Measurements from ENCODE around the gene KRTAP5-11.
"Not testable (repeated sequence)": the region's sequence is repeated elsewhere in the genome, so short reads cannot be mapped to it uniquely, and the experiment has no call there.

The KRTAP5-11 gene, protein sequence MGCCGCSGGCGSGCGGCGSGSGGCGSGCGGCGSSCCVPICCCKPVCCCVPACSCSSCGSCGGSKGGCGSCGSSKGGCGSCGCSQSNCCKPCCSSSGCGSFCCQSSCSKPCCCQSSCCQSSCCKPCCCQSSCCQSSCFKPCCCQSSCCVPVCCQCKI

DNA sequence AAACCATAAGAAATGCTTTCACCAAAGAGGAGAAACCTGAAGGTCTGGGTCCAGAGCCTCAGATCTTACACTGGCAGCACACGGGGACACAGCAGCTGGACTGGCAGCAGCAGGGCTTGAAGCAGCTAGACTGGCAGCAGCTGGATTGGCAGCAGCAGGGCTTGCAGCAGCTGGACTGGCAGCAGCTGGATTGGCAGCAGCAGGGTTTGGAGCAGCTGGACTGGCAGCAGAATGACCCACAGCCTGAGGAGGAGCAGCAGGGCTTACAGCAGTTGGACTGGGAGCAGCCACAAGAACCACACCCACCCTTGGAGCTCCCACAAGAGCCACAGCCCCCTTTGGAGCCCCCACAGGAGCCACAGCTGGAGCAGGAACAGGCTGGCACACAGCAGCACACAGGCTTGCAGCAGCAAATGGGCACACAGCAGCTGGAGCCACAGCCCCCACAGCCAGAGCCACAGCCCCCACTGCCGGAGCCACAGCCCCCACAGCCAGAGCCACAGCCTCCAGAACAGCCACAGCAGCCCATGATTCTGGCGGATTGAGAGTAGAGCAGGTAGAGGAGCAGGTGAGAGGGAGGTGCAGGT lies at the start of gene KRTAP5-11:
KRTAP5-11 (minus strand) TSS at position 567 of the 587 bp plus-strand sequence; CDS start at position 529, 38 bp downstream.
- no peak for DNase-seq

DNA sequence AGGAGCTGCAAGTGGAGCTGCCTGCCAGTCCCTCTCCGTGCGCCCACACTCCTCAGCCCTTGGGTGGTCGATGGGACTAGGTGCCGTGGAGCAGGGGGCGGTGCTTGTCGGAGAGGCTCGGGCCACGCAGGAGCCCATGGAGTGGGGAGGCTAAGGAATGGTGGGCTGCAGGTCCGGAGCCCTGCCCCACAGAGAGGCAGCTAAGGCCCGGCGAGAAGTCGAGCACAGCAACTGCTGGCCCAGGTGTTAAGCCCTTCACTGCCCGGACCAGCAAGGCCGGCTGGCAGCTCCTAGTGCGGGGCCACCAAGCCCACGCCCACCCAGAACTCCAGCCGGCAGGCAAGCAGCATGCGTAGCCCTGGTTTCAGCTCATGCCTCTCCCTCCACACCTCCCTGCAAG lies 48.9 kb upstream of the KRTAP5-11 start:
- not testable (repeated sequence) for DNase-seq

DNA sequence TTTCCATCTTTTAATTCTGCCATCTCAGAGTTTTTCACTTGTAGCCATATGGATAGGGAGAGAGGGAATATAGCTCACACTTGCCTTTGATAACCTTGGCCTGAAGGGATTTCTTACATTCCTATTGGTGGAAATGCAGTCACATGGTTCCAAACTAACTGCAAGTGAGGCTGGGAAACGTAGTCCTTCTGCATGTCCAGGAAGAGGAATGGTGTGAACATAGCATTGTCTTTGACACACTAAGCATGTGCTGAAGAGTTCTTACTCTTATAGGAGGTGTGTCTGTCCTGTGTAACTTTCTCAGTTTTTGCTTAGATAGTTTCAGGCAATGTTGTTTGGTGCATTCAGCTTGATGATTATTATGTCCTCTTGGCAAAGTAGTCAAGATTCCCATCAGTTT lies 47.4 kb upstream of the KRTAP5-11 start:
- not testable (repeated sequence) for DNase-seq

DNA sequence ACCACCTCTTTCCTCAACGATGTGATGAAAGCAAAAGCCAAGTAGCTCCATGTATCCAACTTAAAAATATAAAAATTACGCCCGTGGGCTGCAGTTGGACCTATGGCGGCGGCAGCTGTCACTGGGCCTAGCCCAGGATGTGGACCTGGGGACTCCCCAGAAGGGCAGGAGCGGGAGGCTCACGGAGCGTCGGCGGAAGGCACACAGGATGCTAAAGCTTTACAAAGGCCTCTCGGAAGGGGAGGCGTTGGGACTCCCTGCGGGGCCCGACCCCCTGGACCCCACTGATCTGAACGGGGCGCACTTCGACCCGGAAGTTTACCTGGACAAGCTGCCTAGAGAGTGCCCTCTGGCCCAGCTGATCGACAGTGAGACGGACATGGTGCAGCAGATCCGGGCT lies 46.3 kb upstream of the KRTAP5-11 start:
- DNase-seq, result not testable (repeated sequence)

DNA sequence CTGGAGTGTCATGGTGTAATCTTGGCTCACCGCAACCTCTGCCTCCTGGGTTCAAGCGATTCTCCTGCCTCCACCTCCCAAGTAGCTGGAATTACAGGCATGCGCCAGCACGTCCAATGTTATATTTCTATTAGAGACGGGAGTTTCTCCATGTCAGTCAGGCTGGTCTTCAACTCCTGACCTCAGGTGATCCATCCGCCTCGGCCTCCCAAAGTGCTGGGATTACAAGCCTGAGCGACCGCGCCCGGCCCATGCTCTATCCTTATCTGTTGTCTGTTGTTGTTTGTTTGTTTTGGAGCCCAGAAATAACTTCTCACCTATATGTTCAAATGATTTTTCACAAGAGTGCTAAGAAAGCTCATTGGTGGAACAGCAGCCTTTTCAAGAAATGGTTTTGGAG lies 40.6 kb upstream of the KRTAP5-11 start:
- DNase-seq, result not testable (repeated sequence)

DNA sequence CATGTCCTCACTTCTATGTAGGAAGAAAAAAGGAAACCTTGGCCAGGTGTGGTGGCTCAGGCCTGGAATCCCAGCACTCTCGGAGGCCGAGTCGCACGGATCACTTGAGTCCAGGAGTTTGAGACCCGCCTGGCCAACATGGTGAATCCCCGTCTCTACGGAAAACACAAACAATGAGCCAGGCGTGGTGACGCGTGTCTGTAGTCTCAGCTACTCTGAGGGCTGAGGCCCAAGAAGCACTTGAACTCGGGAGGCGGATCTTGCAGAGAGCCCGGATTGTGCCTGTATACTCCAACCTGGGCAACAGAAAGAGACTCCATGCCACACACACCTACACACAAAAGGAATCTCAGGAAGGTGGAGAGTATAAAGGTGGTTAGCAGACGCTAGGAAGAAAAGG lies 39.9 kb upstream of the KRTAP5-11 start:
- DNase-seq, result not testable (repeated sequence)

DNA sequence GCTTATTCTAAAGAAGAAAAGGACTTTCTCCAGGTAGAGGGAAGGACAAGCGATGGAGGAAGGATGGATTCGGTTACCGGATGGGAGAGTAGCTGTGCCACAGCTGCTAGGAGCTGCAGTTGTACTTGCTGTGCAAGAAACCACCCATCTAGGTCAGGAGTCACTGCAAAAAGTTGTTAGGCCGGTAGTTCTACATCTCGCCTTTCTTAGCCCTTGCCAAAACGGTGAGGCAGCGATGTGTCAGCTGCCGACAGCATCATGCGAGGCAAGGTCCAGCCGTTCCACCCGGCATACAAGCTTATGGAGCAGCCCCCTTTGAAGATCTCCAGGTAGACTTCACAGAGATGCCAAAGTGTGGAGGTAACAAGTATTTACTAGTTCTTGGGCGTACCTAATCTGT lies 32.3 kb upstream of the KRTAP5-11 start:
- not testable (repeated sequence) for DNase-seq

DNA sequence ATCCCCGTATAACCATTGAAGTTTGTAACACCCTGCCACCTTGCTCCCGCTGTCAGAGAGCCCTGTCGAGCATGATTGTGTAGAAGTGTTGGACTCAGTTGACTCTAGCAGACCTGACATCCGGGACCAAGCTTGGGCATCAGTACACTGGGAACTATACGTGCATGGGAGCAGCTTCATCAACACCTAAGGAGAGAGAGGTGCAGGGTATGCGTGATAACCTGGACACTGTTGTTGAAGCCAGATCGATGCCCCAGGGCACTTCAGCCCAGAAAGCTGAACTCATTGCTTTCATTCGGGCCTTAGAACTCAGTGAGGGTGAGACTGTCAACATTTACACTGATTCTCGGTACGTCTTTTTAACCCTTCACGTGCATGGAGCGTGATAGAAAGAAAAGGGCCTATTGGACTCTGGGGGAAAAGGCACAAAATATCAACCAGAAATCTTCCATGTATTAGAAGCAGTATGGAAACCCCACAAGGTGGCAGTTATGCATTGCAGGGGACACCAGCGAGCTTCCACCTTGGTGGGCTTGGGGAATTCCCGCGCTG lies 31.8 kb upstream of the KRTAP5-11 start:
- DNase-seq, result not testable (repeated sequence)

DNA sequence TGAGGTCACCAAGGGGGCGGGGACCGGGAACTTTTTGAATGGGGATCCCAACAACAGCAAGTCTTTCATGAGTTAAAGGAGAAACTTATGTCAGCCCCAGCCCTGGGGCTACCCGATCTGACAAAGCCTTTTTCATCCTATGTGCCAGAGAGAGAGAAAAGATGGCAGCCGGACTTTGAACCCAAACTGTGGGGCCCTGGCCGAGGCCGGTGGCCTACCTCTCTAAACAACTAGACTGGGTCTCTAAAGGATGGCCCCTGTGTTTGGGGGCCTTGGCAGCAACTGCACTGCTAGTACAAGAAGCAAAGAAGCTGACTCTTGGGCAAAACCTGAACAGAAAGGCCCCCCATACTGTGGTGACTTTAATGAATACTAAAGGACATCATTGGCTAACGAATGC lies 31.3 kb upstream of the KRTAP5-11 start:
- not testable (repeated sequence) for DNase-seq

DNA sequence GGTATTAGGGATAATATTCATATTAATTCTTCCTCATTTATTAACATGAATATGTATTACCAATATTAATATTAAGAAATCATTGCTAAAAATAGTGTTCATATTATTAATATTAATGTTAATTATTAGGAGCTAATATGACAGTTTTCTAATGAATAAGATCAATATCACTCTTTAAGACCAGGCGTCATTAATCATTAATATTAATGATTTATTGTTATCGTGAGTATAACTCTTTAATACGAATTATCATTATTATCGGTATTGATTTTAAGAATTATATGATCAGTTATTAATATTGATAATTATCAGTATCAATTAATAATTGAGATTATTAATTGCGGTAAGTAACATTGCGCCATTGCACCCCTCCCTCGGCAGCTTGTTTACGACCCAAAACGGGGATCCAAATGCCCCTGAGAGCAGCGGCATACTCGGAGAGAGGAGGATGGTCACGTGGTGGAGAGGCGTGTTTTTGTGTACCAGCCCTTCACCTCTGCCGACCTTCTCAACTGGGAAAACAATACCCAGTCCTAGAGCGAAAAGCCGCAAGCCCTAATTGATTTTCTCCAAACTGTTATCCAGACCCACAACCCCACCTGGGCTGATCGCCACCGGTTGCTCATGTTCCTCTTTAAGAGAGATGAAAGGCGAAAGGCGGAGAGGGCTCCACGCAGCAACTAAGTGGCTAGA lies 28.7 kb upstream of the KRTAP5-11 start:
- DNase-seq, result not testable (repeated sequence)

DNA sequence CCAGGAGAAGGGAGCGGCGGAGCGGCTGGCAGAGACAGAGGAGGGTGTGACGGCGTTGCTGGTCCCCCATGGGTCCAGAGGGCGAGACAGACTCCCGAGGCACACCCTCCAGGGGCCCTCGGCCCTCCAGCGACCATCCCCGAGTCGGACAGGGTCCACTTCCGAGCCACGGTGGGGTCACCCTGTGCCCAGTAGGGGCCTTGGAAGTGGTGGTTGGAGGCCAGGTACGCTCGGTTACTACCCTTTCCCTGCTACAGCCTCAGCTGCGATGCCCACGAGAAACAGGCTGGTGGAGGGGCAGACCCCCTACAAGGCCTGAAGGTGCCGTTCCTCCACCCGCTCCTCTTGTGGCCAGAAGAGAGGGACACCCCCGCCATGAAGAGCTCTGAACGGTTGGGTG lies 25.6 kb upstream of the KRTAP5-11 start:
- DNase-seq, result not testable (repeated sequence)

DNA sequence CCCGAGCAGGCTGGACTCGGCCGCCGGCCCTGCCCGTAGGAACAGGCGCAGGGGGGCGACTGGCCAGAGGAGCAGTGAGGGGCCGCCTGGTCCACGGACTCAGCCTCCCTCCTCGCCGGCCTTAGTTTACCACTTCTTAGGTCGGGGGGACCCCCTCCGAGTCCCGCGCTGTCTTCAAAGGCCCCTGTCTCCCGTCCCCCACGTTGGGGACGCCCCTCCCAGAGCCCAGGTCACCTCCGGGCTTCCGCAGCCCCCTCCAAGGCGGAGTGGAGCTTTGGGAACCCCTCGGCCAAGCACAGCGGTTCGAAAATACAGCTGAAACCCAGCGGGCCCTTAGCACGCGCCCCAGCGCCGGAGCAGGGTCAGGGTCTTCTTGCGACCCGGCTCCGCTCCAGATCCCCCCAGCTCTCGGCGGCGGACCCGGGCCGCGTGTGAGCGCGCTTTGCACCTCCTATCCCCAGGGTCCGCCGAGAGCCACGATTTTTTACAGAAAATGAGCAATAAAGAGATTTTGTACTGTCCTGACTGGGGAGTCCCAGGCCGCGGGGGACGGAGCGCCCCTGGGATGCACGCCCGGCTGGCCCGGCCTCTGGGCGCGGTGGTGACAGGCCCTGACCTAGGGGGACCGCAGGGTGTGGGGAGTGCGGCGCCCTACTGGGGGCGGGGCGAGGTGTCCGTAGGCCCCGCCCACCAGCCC lies 25.0 kb upstream of the KRTAP5-11 start:
- not testable (repeated sequence) for DNase-seq

DNA sequence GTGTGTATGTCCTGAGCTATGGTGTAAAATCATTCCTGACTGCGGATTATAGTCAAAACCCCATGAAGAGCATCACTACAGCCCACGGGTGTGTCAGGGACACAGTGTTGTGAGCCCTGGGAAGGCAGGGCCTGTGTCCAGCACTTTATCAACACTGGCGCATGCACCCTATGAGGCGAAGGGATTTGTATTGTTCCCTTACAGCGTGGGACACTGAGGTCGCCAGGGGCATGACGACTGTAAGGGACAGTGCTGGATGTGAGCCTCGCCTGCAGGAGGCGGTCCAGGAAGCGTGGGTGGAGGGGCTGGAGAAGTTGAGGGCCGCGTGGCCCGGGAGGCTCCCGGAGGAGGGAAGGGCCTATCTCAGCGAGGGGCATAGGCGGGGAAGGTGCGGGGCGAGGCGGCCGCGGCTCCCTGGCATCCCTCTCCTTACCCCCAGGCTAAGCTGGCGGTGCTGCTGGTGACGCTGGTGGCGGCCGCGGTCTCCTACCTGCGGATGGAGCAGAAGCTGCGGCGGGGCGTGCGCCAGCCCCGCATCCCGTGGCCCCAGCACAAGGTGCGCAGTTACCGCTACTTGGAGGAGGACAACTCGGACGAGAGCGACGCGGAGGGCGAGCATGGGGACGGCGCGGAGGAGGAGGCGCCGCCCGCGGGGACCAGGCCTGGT lies 24.3 kb upstream of the KRTAP5-11 start:
- DNase-seq, result not testable (repeated sequence)

DNA sequence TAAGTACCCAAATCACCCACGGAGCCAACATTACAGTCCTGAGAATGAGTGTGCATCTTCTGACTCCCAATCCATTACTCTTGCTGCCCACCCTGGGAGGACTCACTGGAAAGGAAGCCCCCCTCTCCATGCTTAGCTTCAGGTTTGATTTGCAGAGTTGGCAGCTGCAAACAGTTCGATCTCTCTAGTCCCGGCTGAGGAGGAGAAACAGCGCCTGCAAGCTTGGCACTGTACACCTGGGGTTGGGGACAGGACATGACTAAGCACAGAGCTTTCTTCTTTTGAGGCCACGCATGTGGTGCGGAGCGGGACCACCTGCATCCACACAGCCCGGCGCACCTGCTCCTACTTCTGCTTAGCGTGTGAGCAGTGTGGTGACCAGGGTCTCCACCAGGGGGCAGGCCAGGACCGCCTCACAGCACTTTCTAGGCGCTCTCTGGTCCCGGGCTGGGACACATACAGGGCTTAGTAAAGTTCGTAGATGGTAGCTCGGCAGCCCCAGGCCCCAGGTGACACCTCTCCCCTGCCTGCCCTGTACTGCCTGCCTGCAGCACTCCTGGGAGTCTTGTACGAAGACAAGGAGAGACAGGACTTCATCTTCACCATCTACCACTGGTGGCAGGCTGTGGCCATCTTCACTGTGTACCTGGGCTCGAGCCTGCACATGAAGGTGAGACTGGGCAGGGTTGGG lies 22.3 kb upstream of the KRTAP5-11 start:
- not testable (repeated sequence) for DNase-seq

DNA sequence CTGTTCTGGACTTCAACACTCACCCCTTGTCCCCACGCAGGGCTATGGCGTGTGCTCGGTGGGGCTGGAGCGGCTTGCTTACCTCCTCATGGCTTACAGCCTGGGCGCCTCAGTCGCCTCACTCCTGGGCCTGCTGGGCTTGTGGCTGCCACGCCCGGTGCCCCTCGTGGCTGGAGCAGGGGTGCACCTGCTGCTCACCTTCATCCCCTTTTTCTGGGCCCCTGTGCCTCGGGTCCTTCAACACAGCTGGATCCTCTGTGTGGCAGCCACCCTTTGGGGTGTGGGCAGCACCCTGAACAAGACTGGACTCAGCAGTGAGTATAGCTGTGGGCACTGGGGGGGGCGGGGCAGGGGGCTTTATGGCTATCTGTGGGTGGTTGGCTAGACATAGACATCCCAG lies 20.5 kb upstream of the KRTAP5-11 start:
- DNase-seq, result not testable (repeated sequence)

DNA sequence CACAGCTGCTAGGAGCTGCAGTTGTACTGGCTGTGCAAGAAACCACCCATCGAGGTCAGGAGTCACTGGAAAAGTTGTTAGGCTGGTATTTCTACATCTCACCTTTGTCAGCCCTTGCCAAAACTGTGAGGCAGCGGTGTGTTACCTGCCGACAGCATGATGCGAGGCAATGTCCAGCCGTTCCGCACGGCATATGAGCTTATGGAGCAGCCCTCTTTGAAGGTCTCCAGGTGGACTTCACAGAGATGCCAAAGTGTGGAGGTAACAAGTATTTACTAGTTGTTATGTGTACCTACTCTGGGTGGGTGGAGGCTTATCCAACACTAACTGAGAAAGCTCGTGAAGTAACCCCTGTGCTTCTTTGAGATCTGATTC lies 6.9 kb upstream of the KRTAP5-11 start:
- DNase-seq, result not testable (repeated sequence)

DNA sequence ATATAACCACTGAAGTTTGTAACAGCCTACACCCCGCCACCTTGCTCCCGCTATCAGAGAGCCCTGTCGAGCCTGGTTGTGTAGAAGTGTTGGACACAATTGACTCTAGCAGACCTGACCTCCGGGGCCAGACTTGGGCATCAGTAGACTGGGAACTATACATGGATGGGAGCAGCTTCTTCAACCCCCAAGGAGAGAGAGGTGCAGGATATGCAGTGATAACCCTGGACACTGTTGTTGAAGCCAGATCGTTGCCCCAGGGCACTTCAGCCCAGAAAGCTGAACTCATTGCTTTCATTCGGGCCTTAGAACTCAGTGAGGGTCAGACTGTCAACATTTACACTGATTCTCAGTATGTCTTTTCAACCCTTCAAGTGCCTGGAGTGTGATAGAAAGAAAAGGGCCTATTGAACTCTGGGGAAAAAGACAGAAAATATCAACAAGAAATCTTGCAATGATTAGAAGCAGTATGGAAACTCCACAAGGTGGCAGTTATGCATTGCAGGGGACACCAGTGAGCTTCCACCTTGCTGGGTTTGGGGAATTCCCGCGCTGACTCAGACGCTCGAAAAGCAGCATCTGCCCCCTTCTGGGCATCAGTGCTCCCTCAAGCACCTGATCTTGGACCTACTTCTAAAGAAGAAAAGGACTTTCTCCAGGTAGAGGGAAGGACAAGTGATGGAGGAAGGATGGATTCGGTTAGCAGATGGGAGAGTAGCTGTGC lies 6.3 kb upstream of the KRTAP5-11 start:
- not testable (repeated sequence) for DNase-seq

DNA sequence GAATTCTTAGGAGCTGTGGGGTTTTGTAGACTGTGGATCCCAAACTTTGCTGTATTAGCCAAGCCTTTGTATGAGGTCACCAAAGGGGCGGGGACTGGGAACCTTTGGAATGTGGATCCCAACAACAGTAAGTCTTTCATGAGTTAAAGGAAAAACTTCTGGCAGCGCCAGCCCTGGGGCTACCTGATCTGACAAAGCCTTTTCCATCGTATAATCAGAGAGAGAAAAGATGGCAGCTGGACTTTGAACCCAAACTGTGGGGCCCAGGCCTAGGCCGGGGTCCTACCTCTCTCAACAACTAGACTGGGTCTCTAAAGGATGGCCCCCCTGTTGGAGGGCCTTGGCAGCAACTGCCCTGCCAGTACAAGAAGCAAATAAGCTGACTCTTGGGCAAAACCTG lies 5.6 kb upstream of the KRTAP5-11 start:
- DNase-seq, result not testable (repeated sequence)

DNA sequence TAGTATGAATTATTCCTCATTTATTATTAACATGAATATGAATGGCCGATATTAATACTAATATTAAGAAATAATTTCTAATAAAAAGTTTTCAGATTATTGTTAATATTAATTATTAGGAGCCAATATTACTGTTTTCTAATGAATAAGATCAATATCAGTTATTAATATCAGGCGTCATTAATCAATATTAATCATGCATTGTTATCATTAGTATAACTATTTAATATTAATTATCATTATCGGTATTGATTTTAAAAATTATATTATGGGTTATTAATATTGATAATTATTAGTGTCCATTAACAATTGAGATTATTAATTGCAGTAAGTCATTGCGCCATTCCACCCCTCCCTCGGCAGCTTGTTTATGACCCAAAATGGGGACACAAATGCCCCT lies 3.0 kb upstream of the KRTAP5-11 start:
- DNase-seq, result not testable (repeated sequence)

DNA sequence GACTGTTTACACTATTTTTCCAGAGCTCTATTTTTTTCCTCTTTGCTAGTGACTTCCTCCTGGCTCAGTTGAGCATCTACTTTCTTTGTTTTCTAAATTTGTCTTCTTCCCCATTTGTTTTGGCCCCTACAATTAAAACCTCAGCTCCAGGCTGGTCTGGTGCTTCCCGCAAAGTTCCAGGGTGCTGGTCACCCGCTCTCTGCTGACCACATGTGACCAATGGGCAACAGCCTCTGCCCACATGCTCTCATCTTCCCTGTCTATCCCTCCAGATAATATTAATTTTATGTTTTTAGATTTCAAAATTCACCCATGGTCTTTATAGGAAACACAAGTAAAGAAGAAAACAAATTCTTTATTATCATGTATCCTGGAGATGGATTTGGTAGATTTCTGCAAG lies 294 bp upstream of the KRTAP5-11 start:
- not testable (repeated sequence) for DNase-seq

DNA sequence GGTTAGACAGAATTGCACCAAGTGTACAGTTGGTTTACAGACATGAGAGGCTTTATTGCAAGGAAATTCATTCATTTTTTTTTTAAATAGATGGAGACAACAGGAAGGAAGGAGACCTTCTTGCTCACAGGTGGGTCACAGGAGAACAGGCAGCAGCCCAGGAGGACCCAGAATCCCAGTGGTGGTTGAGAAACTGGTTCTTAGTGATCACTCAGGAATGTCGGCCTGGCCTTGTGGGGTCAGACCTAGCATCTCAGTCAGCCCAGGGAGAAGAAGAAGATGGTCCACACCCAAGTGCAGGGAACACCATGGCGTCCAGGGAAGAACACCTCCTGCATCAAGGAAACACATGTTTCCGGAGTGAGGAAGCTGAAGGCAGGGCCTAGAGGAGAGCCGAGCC lies 849 bp downstream of the KRTAP5-11 start:
- no peak for DNase-seq
